HG03064 (cell line): ENCODE data around the gene ABCG1.

Source experiments
- ATAC-seq: cut with Tn5 transposase; IDR thresholded peaks from one replicate; pipeline ENCODE4 v1.9.1; 2021; ENCODE audit warnings: low read depth; ENCODE audit not compliant: unreplicated experiment

ABCG1 gene

DNA sequence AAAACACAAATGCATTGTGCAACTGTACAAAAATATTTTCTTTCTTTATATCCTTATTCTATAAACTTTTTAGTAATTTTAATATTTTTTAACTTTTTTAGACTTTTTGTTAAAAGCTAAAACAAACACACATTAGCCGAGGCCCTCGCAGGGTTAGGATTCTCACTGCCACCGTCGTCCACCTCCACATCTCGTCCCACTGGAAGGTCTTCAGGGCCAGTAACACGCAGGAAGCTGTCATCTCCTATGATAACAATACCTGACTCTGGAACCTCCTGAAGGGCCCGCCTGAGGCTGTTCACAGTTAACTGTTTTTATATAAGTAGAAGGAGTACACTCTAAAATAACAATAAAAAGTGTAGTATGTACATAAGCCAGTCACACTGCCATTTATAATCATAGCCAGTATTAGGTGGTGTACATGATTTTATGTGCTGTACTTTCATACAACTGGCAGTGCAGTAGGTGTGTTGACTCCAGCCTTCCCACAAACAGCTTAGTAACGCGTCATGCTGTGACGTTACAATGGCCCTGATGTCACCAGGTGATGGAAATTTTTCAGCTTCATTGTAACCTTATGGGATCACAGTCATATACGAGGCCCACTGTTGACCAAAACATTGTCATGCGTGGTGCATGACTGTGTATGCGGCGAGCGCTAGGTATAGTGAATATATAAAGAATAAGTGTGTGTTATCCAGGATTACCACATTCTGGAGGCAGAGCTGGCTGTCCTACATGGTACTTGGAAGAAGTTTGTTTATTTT, 123.0 kb downstream of the ABCG1 start:
- ATAC-seq, result no peak

DNA sequence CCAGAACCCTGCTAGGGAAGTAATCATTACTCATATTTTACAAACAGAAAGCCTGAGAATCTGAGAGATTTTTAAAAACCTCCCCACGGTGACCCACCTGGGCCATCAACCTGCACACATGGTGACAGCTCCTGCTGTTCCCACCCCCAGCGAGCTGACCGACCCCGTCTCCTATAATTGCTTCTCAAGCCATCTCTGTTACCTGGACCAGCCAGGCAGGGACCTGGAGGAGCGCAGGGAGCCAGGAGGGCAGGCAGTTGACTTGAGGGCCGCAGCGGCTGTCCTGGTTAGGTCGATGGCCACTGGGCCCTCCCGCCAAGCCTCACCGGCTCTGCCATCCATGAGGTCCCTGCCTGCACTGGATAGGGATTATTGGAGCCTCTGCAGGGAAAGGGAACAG, 124.2 kb downstream of the ABCG1 start:
- no peak for ATAC-seq

DNA sequence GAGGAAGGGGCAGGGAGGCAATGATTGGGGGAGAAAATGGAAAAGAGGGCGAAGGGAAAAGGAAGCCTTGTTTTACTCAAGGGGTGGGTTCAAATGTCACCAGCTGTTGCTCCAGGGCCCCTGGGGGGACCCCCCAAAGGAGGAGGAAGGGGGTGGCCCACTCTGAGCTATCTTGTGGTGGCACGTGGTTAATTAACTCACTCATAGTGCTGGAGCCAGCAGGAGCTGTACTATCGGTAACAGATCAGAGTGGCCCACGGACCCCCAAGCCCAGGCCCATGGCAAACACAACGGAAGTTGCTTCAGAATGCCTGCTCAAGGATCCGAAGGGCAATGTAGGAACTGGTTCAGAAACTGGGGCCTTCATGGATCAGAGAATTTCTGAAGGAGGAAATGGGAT, 124.6 kb downstream of the ABCG1 start:
- no peak for ATAC-seq

DNA sequence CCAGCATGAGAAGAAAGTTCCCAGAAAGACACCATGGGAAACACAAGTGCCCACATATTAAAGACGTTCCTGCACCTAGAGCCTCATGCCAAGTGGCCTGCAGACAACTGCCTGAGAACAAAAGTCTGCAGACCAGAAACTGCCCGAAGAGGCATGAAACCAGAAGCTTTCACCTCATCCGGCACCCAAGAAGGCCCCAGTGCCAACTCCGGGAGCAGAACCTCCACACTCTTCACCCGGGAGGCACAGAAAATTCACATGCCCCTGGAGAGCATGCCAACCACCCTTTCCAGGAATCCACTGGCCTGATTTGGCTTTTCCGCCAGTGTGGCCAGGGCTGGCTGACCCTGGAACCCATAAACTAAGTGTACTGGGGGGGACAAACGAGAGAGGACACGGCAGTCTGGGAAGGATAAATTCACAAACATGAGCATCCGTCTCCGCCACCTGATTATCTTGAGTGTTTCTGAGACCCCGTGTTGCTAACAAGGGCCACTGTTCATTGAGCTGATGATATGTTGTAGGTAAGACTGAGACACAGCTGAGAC, 125.1 kb downstream of the ABCG1 start:
- no peak for ATAC-seq

DNA sequence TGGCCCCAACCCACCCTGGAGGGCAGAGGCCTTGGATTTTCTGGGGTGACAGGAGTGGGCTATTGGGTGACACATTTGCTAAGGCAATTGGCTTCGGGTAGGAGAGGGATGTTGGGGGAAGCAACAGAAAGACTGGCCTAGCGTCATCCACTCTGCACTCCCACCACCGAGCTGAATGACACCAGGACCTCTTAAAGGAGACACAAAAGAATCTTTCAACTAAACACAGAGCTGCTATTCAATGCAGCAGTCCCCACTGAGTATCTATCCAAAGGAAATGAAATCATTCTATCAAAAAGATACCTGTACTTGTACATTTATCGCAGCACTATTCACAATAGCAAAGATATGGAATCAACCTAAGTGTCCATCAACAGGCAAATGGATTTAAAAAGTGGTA, 125.7 kb downstream of the ABCG1 start:
- no peak for ATAC-seq

DNA sequence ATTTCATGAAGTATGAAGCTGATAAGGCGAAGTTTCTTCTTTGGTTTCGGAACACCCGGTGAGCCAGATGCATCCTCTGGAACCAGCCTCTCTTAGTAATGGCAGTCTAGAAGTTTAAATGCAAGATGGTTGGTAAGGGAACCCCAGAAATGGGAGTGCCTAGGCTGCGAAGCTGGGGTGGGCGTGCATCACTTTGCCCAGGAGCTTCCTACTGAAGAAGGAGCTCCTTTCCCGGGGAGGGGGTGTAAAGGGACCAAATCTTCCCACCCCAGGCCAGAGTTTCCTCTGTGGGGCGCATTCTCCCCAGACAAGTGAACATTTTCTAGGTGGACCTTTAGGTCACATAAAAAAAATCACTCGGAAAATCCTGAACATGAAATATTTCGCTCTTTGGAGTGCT, 127.5 kb downstream of the ABCG1 start:
- ATAC-seq, result no peak
